Measurements from ENCODE around the gene SCGN. TPM values are rescaled to one million over a fixed set of nuclear protein-coding genes. Genes with fewer than 3 reads are reported as not detected.

SCGN gene
- total and polyA plus RNA-seq, 9 of the 15 experiments (the other 6 are each of a cell fraction or from before 2014, with no cell fraction given), result not detected

DNA sequence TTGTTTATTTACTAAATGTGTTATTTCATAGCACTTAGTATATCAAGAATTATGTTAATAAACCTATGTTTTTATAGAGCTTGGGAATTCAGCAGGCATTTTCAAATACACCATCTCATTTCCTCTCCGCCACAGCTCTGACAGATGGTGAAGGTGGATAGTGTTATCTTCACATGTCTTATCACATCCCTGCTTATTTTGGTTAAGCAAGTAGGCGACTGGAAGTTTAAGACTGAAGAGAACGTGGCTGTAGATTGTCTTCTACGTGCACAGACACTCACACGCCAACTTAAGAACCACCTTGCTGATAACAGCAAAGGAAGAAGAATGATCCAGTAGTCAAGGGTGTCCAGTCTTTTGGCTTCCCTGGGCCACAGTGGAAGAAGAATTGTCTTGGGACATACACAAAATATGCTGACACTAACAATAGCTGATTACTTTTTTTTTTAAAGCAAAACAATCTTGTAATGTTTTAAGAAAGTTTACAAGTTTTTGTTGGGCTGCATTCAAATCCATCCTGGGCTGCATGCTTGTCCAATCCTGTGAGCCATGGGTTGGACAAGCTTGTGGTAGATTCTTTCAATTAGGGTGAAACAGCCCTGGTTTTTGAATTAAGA, 43.3 kb upstream of the SCGN start (continued):
- no peak for TF ChIP-seq NRF1 (conservative IDR thresholded peaks at IDR 0.05 in 1 of 2, IDR thresholded peaks at IDR 0.05 in 1 of 2)
- TF ChIP-seq EP300 (IDR thresholded peaks at IDR 0.05; ENCODE audit: low read length), result peak; percentile 56
- peak; percentile 66; the same call in 1 of the 2 replicates for TF ChIP-seq HMBOX1 (IDR thresholded peaks at IDR 0.05)
- no peak for TF ChIP-seq TCFL5 (CRISPR knock-in tag; conservative IDR thresholded peaks at IDR 0.05)
- TF ChIP-seq HEY1 (CRISPR knock-in tag; IDR thresholded peaks at IDR 0.05; ENCODE audit: borderline replicate concordance), result 0 out of 2 replicates have a peak, but pooled peaks have one; percentile 24
- TF ChIP-seq PHB (CRISPR knock-in tag; IDR thresholded peaks at IDR 0.05), result no peak
- peak; percentile 31; the same call in 1 of the 2 replicates for TF ChIP-seq SMAD4 (CRISPR knock-in tag; conservative IDR thresholded peaks at IDR 0.05)
- no peak for TF ChIP-seq ZNF224 (CRISPR knock-in tag; IDR thresholded peaks at IDR 0.05)
- peak in 1 of 2 experiments; percentile 59; a peak in 2 of 4 replicates for TF ChIP-seq MAZ (CRISPR knock-in tag; conservative IDR thresholded peaks at IDR 0.05 in 1 of 2, IDR thresholded peaks at IDR 0.05 in 1 of 2)
- TF ChIP-seq C11orf30 (IDR thresholded peaks at IDR 0.05; ENCODE audit: low read depth), result peak; percentile 64
- no peak for TF ChIP-seq NFRKB (IDR thresholded peaks at IDR 0.05; ENCODE audit: low read depth)
- TF ChIP-seq SMAD3 (CRISPR knock-in tag; conservative IDR thresholded peaks at IDR 0.05), result 0 out of 2 replicates have a peak, but pooled peaks have one; percentile 17

All from K562 (cell line).